K562 (cell line): ENCODE data around the gene E2F2. TPM values are rescaled to one million over a fixed set of nuclear protein-coding genes. Genes with fewer than 3 reads are reported as not detected.

Source experiments
- CTBP1 ChIP-seq: fragments of 450-650 bp; IDR thresholded peaks from 2 replicates; pipeline ENCODE4 v1.6.1; 2016; ENCODE audit warnings: borderline replicate concordance
- DIDO1 ChIP-seq: fragments of 450-650 bp; IDR thresholded peaks from 2 replicates; pipeline ENCODE4 v1.6.1; 2016; ENCODE audit warnings: low read depth, missing biosample characterization, missing genetic modification characterization
- HMGN3 ChIP-seq: IDR thresholded peaks from 2 replicates; pipeline ENCODE4 v1.6.1; 2011; ENCODE audit warnings: borderline replicate concordance, low read depth, mild to moderate bottlenecking, mixed read lengths, low read length; ENCODE audit not compliant: insufficient read length; ENCODE audit errors: extremely low read depth
- JUN ChIP-seq, 2 experiments: sonication (generic) in 1 of 2; formaldehyde crosslinking in 1 of 2; IDR thresholded peaks; 2 replicates each; pipeline versions ENCODE4 v1.6.1 to v1.8.0; 2012 to 2022; ENCODE audit warnings: borderline replicate concordance in 2 of 2, mild to moderate bottlenecking in 2 of 2, improper control_type of control experiment in 1 of 2, low read depth in 1 of 2, low read length in 1 of 2, missing genetic modification reagents in 1 of 2
- MEF2A ChIP-seq: IDR thresholded peaks from 2 replicates; pipeline ENCODE4 v1.6.1; 2011; ENCODE audit warnings: low read depth, mild to moderate bottlenecking, low read length, moderate library complexity; ENCODE audit not compliant: control insufficient read depth
- NFRKB ChIP-seq: fragments of 450-650 bp; IDR thresholded peaks from 2 replicates; pipeline ENCODE4 v1.6.1; 2016; ENCODE audit warnings: low read depth
- PURB ChIP-seq: sonication (generic); formaldehyde crosslinking; IDR thresholded peaks from 2 replicates; pipeline ENCODE4 v1.9.0; 2021; ENCODE audit warnings: low read depth, mild to moderate bottlenecking, missing genetic modification reagents
- RREB1 ChIP-seq: fragments of 250-450 bp; sonication (Bioruptor Pico); IDR thresholded peaks from 2 replicates; pipeline ENCODE4 v1.4.0; 2020
- SIN3B ChIP-seq: fragments of 450-650 bp; IDR thresholded peaks from 2 replicates; pipeline ENCODE4 v1.6.1; 2017; ENCODE audit warnings: low read depth, mild to moderate bottlenecking, moderate library complexity
- STAT6 ChIP-seq: sonication (generic); formaldehyde crosslinking; IDR thresholded peaks from 2 replicates; pipeline ENCODE4 v1.8.1; 2023; ENCODE audit warnings: mild to moderate bottlenecking, missing genetic modification reagents
- TAF9B ChIP-seq: fragments of 450-650 bp; IDR thresholded peaks from 2 replicates; pipeline ENCODE4 v1.6.1; 2018; ENCODE audit warnings: mild to moderate bottlenecking; ENCODE audit not compliant: partially characterized antibody
- ZBTB8A ChIP-seq: fragments of 450-650 bp; IDR thresholded peaks from 2 replicates; pipeline ENCODE4 v1.6.1; 2018; ENCODE audit warnings: mild to moderate bottlenecking, moderate library complexity; ENCODE audit not compliant: partially characterized antibody
- ZNF212 ChIP-seq: fragments of 450-650 bp; formaldehyde crosslinking; IDR thresholded peaks from 2 replicates; pipeline ENCODE4 v1.4.0; 2020; ENCODE audit warnings: mild to moderate bottlenecking
- ZNF253 ChIP-seq: fragments of 250-450 bp; sonication (Bioruptor Pico); conservative IDR thresholded peaks from 2 replicates; pipeline ENCODE4 v1.6.1; 2021; ENCODE audit warnings: mild to moderate bottlenecking
- ZNF766 ChIP-seq: fragments of 200-800 bp; sonication (Bioruptor generic); conservative IDR thresholded peaks from 2 replicates; pipeline ENCODE4 v1.6.1; 2016; ENCODE audit warnings: missing genetic modification characterization, missing compliant biosample characterization
- polyA plus RNA-seq, 8 experiments: library from polyadenylated mRNA; depleted of rRNA in 4 of 8; stranded (reverse) in 5 of 8; unstranded in 3 of 8; fragments of >200 nt; fragmentation: Nextera tagmentation in 2 of 8; fragmentation: Illumina TruSeq in 1 of 8; extraction: Ambion mirVana in 2 of 8; extraction: Trizol in 1 of 8; gene quantifications; 2 replicates each; pipeline versions ENCODE4 v1.2.1 to v1.2.3, GENCODE V29; 2011 to 2014; ENCODE audit warnings: inconsistent platforms in 1 of 8, missing spikeins in 1 of 8
- total RNA-seq, 7 experiments: library from RNA; depleted of rRNA in 6 of 7; stranded (reverse); fragments of >200 nt in 6 of 7; fragmentation: Illumina TruSeq in 2 of 7; extraction: Trizol in 2 of 7; gene quantifications; 2 replicates each; pipeline versions ENCODE4 v1.2.1 to v1.2.3, GENCODE V29; 2011 to 2021; ENCODE audit warnings: low replicate concordance in 1 of 7
- TF ChIP-seq, protein P1 (sequence below): fragments of 450-650 bp; IDR thresholded peaks from 2 replicates; pipeline ENCODE4 v1.6.1; 2016; ENCODE audit warnings: borderline replicate concordance

E2F2 gene
- total and polyA plus RNA-seq, 9 of the 15 experiments (the other 6 are each of a cell fraction or from before 2014, with no cell fraction given): 3.1 to 25.3 (median 11.4) TPM

DNA sequence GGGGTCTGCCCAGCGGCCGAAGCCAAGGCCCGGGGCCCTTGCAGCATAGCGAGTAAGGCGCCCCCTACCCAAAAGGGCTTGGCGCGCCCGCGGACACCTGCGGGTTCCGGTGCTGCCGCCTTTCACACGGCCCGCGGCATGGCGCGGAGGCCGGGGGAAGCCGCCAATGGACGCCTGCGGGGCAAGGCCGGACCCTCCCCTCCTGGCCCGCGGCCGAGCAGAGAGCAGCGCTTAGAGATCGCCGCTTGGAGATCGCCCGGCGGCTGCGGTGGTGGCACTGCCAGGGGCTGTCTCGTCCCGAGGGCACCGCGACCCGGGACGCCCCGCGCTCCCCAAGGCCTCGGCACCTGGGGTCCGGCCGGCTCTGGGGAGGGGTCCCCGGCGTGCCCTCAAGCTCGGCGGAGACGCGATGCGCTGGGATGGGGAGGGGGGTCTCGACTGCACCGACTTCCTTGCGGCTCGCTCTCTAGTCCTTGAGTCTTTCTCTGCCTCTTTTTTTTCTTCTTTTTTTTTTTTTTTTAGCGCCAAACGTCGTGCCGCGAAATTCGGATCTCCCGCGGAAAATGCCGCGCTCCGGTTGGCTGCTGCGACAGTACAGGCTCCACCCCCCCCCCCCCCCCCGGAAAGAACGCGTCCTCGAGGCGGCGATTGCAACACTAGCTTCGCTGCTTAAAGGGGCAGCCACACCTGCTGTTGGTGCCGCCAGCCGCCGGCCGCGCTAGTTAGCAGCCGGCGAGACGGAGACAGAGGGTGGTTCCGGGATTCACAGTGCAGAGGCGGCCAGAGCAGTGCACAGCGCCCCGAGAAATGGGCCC lies at the start of gene E2F2 (continued):
- no peak for TF ChIP-seq RREB1 (CRISPR knock-in tag)
- no peak for TF ChIP-seq ZNF212 (CRISPR knock-in tag)
- TF ChIP-seq MEF2A: 0 out of 2 replicates have a peak, but pooled peaks have one; percentile 3
- TF ChIP-seq HMGN3: no peak
- TF ChIP-seq NFRKB: peak; percentile 67; the same call in 1 of the 2 replicates
- no peak for TF ChIP-seq DIDO1 (tag)
- TF ChIP-seq ZNF253 (CRISPR knock-in tag): no peak
- no peak for TF ChIP-seq SIN3B
- TF ChIP-seq, protein P1, sequence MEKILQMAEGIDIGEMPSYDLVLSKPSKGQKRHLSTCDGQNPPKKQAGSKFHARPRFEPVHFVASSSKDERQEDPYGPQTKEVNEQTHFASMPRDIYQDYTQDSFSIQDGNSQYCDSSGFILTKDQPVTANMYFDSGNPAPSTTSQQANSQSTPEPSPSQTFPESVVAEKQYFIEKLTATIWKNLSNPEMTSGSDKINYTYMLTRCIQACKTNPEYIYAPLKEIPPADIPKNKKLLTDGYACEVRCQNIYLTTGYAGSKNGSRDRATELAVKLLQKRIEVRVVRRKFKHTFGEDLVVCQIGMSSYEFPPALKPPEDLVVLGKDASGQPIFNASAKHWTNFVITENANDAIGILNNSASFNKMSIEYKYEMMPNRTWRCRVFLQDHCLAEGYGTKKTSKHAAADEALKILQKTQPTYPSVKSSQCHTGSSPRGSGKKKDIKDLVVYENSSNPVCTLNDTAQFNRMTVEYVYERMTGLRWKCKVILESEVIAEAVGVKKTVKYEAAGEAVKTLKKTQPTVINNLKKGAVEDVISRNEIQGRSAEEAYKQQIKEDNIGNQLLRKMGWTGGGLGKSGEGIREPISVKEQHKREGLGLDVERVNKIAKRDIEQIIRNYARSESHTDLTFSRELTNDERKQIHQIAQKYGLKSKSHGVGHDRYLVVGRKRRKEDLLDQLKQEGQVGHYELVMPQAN: peak; percentile 70; the same call in 1 of the 2 replicates
- TF ChIP-seq ZBTB8A: no peak
- no peak for TF ChIP-seq PURB (CRISPR knock-in tag)
- TF ChIP-seq JUN (IDR thresholded peaks at IDR 0.05; ENCODE audit: borderline replicate concordance, low read depth, low read length): no peak
- no peak for TF ChIP-seq JUN (CRISPR knock-in tag; IDR thresholded peaks at IDR 0.05; ENCODE audit: borderline replicate concordance)
- TF ChIP-seq CTBP1: peak; percentile 60
- TF ChIP-seq STAT6 (CRISPR knock-in tag): no peak; the same call in 1 of the 2 replicates
- no peak for TF ChIP-seq TAF9B
- TF ChIP-seq ZNF766 (CRISPR knock-in tag): no peak
